Thoracic aorta (tissue), 2 donors: ENCODE data around the gene KPTN. TPM values are rescaled to one million over a fixed set of nuclear protein-coding genes. Genes with fewer than 3 reads are reported as not detected.

Source experiments
- ATAC-seq: fragments of 150-250 bp; one replicate; pipeline ENCODE4 v1.8.0; 2017; ENCODE audit warnings: low read depth; ENCODE audit not compliant: insufficient number of reproducible peaks, low FRiP score
- DNase-seq: peaks from one replicate; pipeline ENCODE4 v3.0.0-alpha.2; 2020; ENCODE audit warnings: low spot score
- H3K27ac ChIP-seq, 2 donors: fragments of 200-600 bp; sonication (generic); 1 replicate in 1 of 2; 2 replicates in 1 of 2; pipeline ENCODE4 v1.5.1; 2016; ENCODE audit warnings: mild to moderate bottlenecking in 2 of 2, moderate library complexity in 2 of 2
- H3K27me3 ChIP-seq: fragments of 200-600 bp; sonication (generic); replicated peaks from 2 replicates; pipeline ENCODE4 v1.6.0; 2016; ENCODE audit warnings: mild to moderate bottlenecking; ENCODE audit not compliant: insufficient read depth
- H3K36me3 ChIP-seq: fragments of 200-600 bp; sonication (generic); one replicate; pipeline ENCODE4 v1.5.1; 2016
- H3K4me1 ChIP-seq, 2 donors: fragments of 200-600 bp; sonication (generic); 1 replicate in 1 of 2; 2 replicates in 1 of 2; pipeline versions ENCODE4 v1.5.1 to v1.6.0; 2016; ENCODE audit warnings: low read depth in 2 of 2, mild to moderate bottlenecking in 1 of 2; ENCODE audit not compliant: control insufficient read depth in 1 of 2
- H3K4me3 ChIP-seq: fragments of 200-600 bp; sonication (generic); 2 replicates; pipeline ENCODE4 v1.5.1; 2016; ENCODE audit warnings: mild to moderate bottlenecking
- H3K9me3 ChIP-seq: fragments of 200-600 bp; sonication (generic); 2 replicates; pipeline ENCODE4 v1.5.1; 2016
- total RNA-seq, 2 donors: library from RNA; depleted of rRNA; stranded (reverse); fragments of >200 nt; gene quantifications; one replicate each; pipeline versions ENCODE4 v1.1.0 to v1.2.3, GENCODE V29; 2016
- TF ChIP-seq, protein P1 (sequence below): fragments of 200-600 bp; sonication (generic); IDR thresholded peaks from one replicate; pipeline ENCODE4 v1.5.1; 2019; ENCODE audit warnings: antibody characterized with exemption

KPTN gene
- total RNA-seq, 2 donors from 2014 or later = 0.95 to 1.2 TPM

DNA sequence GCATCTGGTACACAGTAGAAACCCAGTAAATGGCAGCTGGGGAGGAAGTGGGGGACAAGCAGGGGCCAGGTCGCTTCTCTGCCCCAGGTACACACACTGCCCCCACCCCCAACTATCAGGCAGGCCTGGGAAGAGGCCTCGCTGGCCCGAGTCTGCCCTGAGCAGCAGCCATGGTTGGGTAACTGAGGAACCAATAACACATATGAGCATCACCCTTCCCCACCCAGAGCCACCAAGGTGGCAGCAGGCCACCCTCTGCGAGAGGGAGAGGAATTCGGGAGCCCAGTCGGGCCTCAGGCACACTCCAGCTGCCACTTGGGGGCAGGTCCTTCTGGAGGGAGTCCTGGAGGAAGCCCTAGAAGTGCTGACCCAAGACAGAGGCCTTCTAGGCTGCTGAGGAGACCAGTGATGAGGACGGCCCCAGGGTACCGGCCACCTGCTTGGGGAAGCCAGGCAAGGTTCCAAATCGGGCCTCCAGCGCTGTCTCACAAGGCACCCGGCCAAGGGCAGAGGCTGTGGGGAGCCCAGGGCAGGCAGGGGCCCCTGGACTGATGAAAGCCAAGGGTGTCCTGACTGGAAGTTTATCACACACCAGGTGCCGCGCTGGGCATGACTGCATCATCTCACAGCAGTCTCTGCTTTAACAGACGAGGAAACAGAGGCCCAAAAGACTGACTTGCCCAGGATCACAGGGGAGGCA, 14.0 kb upstream of the KPTN start:
- TF ChIP-seq, protein P1, sequence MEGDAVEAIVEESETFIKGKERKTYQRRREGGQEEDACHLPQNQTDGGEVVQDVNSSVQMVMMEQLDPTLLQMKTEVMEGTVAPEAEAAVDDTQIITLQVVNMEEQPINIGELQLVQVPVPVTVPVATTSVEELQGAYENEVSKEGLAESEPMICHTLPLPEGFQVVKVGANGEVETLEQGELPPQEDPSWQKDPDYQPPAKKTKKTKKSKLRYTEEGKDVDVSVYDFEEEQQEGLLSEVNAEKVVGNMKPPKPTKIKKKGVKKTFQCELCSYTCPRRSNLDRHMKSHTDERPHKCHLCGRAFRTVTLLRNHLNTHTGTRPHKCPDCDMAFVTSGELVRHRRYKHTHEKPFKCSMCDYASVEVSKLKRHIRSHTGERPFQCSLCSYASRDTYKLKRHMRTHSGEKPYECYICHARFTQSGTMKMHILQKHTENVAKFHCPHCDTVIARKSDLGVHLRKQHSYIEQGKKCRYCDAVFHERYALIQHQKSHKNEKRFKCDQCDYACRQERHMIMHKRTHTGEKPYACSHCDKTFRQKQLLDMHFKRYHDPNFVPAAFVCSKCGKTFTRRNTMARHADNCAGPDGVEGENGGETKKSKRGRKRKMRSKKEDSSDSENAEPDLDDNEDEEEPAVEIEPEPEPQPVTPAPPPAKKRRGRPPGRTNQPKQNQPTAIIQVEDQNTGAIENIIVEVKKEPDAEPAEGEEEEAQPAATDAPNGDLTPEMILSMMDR = no peak
- H3K27ac ChIP-seq = no peak overlapping the region
- ATAC-seq (no peak), DNase-seq (no peak)
- H3K4me1 ChIP-seq = no peaks in the 10 kb centered on the region
- no peak overlapping the region for H3K4me3 ChIP-seq
- H3K9me3 ChIP-seq = no peaks in the 10 kb centered on the region
- H3K36me3 ChIP-seq = peaks cover 67% of the 10 kb centered on the region
- no peaks in the 10 kb centered on the region for H3K27me3 ChIP-seq

DNA sequence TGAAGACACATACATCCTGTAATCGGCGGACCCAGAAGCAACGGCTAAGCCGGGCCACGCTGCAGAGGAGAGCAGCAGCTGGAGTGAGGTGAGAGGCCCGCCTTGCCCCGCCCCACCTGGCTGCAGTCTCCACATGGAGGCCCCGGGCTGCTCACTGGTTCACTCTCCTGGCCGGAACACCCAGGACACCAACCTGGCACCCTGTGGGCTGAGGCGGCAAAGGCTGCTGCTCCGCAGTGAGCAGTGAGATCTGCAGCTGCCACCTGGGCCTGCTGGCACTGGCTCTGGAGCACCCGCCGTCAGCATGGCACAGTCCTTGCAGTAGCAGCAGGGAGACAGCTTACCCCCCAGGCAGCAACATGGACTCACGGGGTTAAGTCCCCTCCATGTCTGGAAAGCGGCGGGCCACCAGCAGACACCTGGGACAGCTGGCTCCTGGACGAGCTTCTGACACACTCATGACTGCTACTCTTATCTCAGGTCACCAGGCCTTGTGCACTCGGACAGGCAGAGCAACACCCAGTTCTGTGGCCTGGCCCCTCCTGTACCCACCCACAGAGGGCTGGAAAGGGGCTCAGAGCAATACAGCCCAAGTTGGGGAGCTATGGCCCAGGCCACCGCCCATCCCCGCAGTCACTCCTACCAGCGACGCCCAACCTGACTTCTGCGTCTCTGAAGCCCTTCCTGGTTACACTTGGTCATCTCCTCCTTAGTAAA, 13.2 kb upstream of the KPTN start:
- Histone ChIP-seq H3K27ac (no peak overlapping the region), H3K9me3 (no peaks in the 10 kb centered on the region), H3K4me3 (no peak overlapping the region), H3K36me3 (peaks cover 67% of the 10 kb centered on the region), H3K27me3 (no peaks in the 10 kb centered on the region), H3K4me1 (no peaks in the 10 kb centered on the region)
- DNase-seq = no peak
- ATAC-seq = no peak
- TF ChIP-seq, protein P1 = no peak

DNA sequence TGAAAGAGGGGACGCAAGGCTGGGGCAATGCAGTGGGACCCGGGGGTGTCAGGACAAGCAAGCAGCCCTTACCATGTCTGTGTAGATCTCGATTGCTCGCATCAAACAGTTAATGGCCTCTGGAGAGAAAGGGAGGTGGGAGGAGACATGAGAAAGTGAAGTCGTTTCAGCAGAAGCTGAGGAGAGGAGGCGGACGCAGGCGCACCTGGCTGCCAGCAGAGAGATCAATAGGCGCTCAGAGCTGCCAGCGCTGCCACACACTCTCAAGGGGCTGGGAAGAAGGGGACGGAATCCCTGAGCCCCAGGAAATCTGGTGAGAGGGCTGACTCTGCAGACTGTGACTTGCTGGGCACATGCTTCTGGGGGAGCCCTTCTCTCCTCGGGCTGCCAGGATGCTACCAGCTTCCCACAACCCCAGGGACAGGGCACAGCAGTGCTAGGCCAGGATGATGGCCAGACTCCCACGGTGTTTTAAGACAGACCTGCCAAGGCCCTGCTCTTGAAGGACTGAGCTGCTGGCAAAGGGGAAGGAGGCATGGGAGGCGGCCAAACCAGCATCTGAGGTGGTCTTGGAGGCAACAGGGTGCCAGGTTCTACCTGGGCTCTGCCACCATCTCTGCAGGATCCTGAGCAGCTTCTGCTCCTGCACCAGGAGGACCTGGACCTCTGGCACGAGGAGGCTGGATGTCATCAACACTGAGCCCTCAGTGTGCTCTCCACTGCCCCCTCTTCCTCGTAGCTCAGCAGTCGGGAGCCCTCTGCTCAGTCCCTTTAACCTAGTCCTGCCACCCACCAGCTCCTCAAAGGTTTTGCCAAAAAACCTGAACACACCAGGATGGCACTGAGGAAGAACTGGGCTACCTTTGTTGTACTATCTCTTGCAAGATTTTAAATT, 11.7 kb upstream of the KPTN start:
- Histone ChIP-seq H3K27me3 (no peaks in the 10 kb centered on the region), H3K9me3 (no peaks in the 10 kb centered on the region), H3K4me1 (no peaks in the 10 kb centered on the region), H3K36me3 (peaks cover 75% of the 10 kb centered on the region), H3K4me3 (no peak overlapping the region), H3K27ac (no peak overlapping the region)
- DNase-seq = no peak
- no peak for ATAC-seq
- TF ChIP-seq, protein P1 = no peak

DNA sequence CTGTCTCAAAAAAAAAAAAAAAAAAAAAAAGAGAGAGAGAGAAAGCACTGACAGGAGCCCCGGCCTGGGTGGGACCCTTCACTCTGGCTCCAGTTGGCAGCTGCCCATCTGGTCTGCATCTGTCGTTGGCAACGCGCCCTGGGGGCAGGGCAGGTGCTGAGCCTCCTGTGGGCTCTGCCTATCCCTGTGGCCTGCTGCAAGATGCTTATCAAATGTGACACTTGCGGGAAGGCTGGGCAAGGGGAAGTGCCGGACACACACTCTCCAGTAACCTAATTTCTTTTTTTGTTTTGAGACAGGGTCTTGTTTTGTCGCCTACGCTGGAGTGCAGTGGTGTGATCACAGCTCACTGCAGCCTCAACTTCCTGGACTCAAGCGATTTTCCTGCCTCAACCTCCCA, 10.7 kb upstream of the KPTN start:
- no peak for ATAC-seq
- H3K4me3 ChIP-seq = no peak overlapping the region
- H3K27ac ChIP-seq = no peak overlapping the region
- DNase-seq = no peak
- peaks cover 67% of the 10 kb centered on the region for H3K36me3 ChIP-seq
- H3K4me1 ChIP-seq = no peaks in the 10 kb centered on the region
- no peaks in the 10 kb centered on the region for H3K9me3 ChIP-seq
- H3K27me3 ChIP-seq = no peaks in the 10 kb centered on the region
- TF ChIP-seq, protein P1 = no peak

DNA sequence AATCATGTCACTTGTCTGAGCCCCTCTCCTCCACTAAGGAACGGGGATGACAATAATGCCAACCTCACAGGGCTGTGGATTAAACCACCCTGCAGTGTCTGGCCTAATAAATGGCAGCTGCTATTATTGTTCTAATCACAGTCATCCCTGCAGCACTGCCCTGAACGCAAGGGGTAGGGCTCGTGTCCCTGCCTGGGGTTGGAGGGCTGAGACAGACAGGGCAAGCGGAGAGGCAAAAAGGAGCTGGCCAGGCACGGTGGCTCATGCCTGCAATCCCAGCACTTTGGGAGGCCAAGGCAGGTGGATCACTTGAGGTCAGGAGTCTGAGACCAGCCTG, 10.2 kb upstream of the KPTN start:
- H3K27me3 ChIP-seq = no peaks in the 10 kb centered on the region
- ATAC-seq = no peak
- DNase-seq = no peak
- no peak overlapping the region for H3K4me3 ChIP-seq
- no peaks in the 10 kb centered on the region for H3K4me1 ChIP-seq
- TF ChIP-seq, protein P1 = no peak
- no peaks in the 10 kb centered on the region for H3K9me3 ChIP-seq
- H3K27ac ChIP-seq = no peak overlapping the region
- peaks cover 62% of the 10 kb centered on the region for H3K36me3 ChIP-seq
